ENCODE measurements around the gene ABCC11.

The ABCC11 gene

GRCh38 chr16:48193846-48194245 is 53.5 kb downstream of the ABCC11 start:
- Histone ChIP-seq H3K4me2 (ENCODE audit: low read depth, low read length, poor library complexity, severe bottlenecking) (no peak overlapping the region), H3K27ac (ENCODE audit: low read depth, low read length) (no peak overlapping the region), H2AFZ (ENCODE audit: low read depth, low read length, severe bottlenecking) (no peak overlapping the region), H3K27me3 (ENCODE audit: low read length) (no peaks in the 10 kb centered on the region), H3K4me3 (ENCODE audit: insufficient read depth, low read length, poor library complexity, severe bottlenecking) (no peak overlapping the region), H4K20me1 (ENCODE audit: low read depth, low read length) (no peaks in the 10 kb centered on the region), H3K9me3 (ENCODE audit: insufficient read depth, low read length) (no peaks in the 10 kb centered on the region), H3K36me3 (ENCODE audit: low read length) (no peaks in the 10 kb centered on the region), H3F3A (ENCODE audit: insufficient read depth) (no peaks in the 10 kb centered on the region), H3K9ac (ENCODE audit: low read length) (no peak overlapping the region), H3K9me2 (replicated peaks; ENCODE audit: insufficient read depth, low read length) (no peaks in the 10 kb centered on the region), H3K79me2 (ENCODE audit: insufficient read depth, low read length) (no peaks in the 10 kb centered on the region)
- TF ChIP-seq EZH2phosphoT487 (conservative IDR thresholded peaks at IDR 0.05; ENCODE audit: low read length) = no peak
- TF ChIP-seq CTCF (IDR thresholded peaks at IDR 0.05; ENCODE audit: insufficient read depth, low read length, poor library complexity, severe bottlenecking) = no peak

- Histone ChIP-seq H3F3A (ENCODE audit: insufficient read depth) (no peaks in the 10 kb centered on the region), H3K27me3 (ENCODE audit: low read length) (no peaks in the 10 kb centered on the region), H3K27ac (ENCODE audit: low read depth, low read length) (no peak overlapping the region), H3K9ac (ENCODE audit: low read length) (no peak overlapping the region), H3K36me3 (ENCODE audit: low read length) (no peaks in the 10 kb centered on the region), H3K9me2 (replicated peaks; ENCODE audit: insufficient read depth, low read length) (no peaks in the 10 kb centered on the region), H3K4me2 (ENCODE audit: low read depth, low read length, poor library complexity, severe bottlenecking) (no peak overlapping the region), H3K9me3 (ENCODE audit: insufficient read depth, low read length) (no peaks in the 10 kb centered on the region), H3K79me2 (ENCODE audit: insufficient read depth, low read length) (no peaks in the 10 kb centered on the region), H3K4me3 (ENCODE audit: insufficient read depth, low read length, poor library complexity, severe bottlenecking) (no peak overlapping the region), H2AFZ (ENCODE audit: low read depth, low read length, severe bottlenecking) (no peak overlapping the region), H4K20me1 (ENCODE audit: low read depth, low read length) (no peaks in the 10 kb centered on the region)
- TF ChIP-seq EZH2phosphoT487 (conservative IDR thresholded peaks at IDR 0.05; ENCODE audit: low read length) (no peak), CTCF (IDR thresholded peaks at IDR 0.05; ENCODE audit: insufficient read depth, low read length, poor library complexity, severe bottlenecking) (no peak)
Measured at GRCh38 chr16:48188449-48189102, 58.8 kb downstream of the ABCC11 start.

- no peaks in the 10 kb centered on the region for H3K9me2 ChIP-seq (replicated peaks; ENCODE audit: insufficient read depth, low read length)
- no peak for TF ChIP-seq CTCF (IDR thresholded peaks at IDR 0.05; ENCODE audit: insufficient read depth, low read length, poor library complexity, severe bottlenecking)
- TF ChIP-seq EZH2phosphoT487 (conservative IDR thresholded peaks at IDR 0.05; ENCODE audit: low read length) = no peak
- H3K9ac ChIP-seq (ENCODE audit: low read length) = no peak overlapping the region
- no peaks in the 10 kb centered on the region for H3K36me3 ChIP-seq (ENCODE audit: low read length)
- H3K27me3 ChIP-seq (ENCODE audit: low read length) = no peaks in the 10 kb centered on the region
- H3K79me2 ChIP-seq (ENCODE audit: insufficient read depth, low read length) = no peaks in the 10 kb centered on the region
- no peak overlapping the region for H3K4me2 ChIP-seq (ENCODE audit: low read depth, low read length, poor library complexity, severe bottlenecking)
- H3F3A ChIP-seq (ENCODE audit: insufficient read depth) = no peaks in the 10 kb centered on the region
- H3K27ac ChIP-seq (ENCODE audit: low read depth, low read length) = no peak overlapping the region
- no peaks in the 10 kb centered on the region for H3K9me3 ChIP-seq (ENCODE audit: insufficient read depth, low read length)
- H4K20me1 ChIP-seq (ENCODE audit: low read depth, low read length) = no peaks in the 10 kb centered on the region
- no peak overlapping the region for H2AFZ ChIP-seq (ENCODE audit: low read depth, low read length, severe bottlenecking)
- H3K4me3 ChIP-seq (ENCODE audit: insufficient read depth, low read length, poor library complexity, severe bottlenecking) = no peak overlapping the region
Measured at GRCh38 chr16:48187779-48188178, 59.6 kb downstream of the ABCC11 start.

All from SU-DHL-6 (cell line).